MM.1S (cell line): ENCODE data around the gene RS1.

Experiments
- DNase-seq: peaks from one replicate; pipeline ENCODE4 v3.0.0-alpha.2; 2015
- H2AFZ ChIP-seq: fragments of 300-600 bp; sonication (generic); 2 replicates; pipeline ENCODE4 v1.6.0; 2016; ENCODE audit warnings: antibody characterized with exemption, low read length
- H3F3A ChIP-seq: fragments of 300-600 bp; sonication (generic); 2 replicates; pipeline ENCODE4 v1.6.1; 2016; ENCODE audit warnings: mild to moderate bottlenecking, antibody characterized with exemption, low read length, moderate library complexity, mixed read lengths; ENCODE audit not compliant: insufficient read depth
- H3K27ac ChIP-seq: fragments of 300-600 bp; sonication (generic); 2 replicates; pipeline ENCODE4 v1.5.1; 2016; ENCODE audit warnings: mild to moderate bottlenecking, low read length
- H3K27me3 ChIP-seq: fragments of 300-600 bp; sonication (generic); replicated peaks from 2 replicates; pipeline ENCODE4 v1.6.0; 2016; ENCODE audit warnings: low read length; ENCODE audit not compliant: insufficient read depth
- H3K36me3 ChIP-seq: fragments of 300-600 bp; sonication (generic); replicated peaks from 2 replicates; pipeline ENCODE4 v1.6.1; 2016; ENCODE audit warnings: mild to moderate bottlenecking, low read length, mixed read lengths; ENCODE audit not compliant: insufficient read depth
- H3K4me1 ChIP-seq: fragments of 300-600 bp; sonication (generic); 2 replicates; pipeline ENCODE4 v1.6.1; 2016; ENCODE audit warnings: low read length, mixed read lengths
- H3K4me2 ChIP-seq: fragments of 300-600 bp; sonication (generic); 2 replicates; pipeline ENCODE4 v1.6.0; 2016; ENCODE audit warnings: low read depth, low read length
- H3K4me3 ChIP-seq: fragments of 300-600 bp; sonication (generic); 2 replicates; pipeline ENCODE4 v1.5.1; 2016; ENCODE audit warnings: low read length, mixed read lengths
- H3K79me2 ChIP-seq: fragments of 300-600 bp; sonication (generic); 2 replicates; pipeline ENCODE4 v1.6.1; 2016; ENCODE audit warnings: mixed run types, low read length, mixed read lengths
- H3K9ac ChIP-seq: fragments of 300-600 bp; sonication (generic); 2 replicates; pipeline ENCODE4 v1.6.1; 2016; ENCODE audit warnings: low read length, mixed read lengths
- H3K9me2 ChIP-seq: fragments of 300-600 bp; sonication (generic); replicated peaks from 2 replicates; pipeline ENCODE4 v1.6.1; 2016; ENCODE audit warnings: mild to moderate bottlenecking, low read length, mixed read lengths; ENCODE audit not compliant: insufficient read depth
- H3K9me3 ChIP-seq: fragments of 300-600 bp; sonication (generic); replicated peaks from 2 replicates; pipeline ENCODE4 v1.6.1; 2016; ENCODE audit warnings: mild to moderate bottlenecking, low read length, mixed read lengths; ENCODE audit not compliant: insufficient read depth
- H4K20me1 ChIP-seq: fragments of 300-600 bp; sonication (generic); 2 replicates; pipeline ENCODE4 v1.6.1; 2016; ENCODE audit warnings: mild to moderate bottlenecking, low read length, moderate library complexity, mixed read lengths; ENCODE audit not compliant: insufficient read depth
- EZH2 ChIP-seq: fragments of 300-600 bp; sonication (generic); optimal IDR thresholded peaks from 2 replicates; pipeline ENCODE3; 2017; ENCODE audit warnings: low read depth, mild to moderate bottlenecking, antibody characterized with exemption, low read length, mixed read lengths
- EZH2phosphoT487 ChIP-seq: fragments of 300-600 bp; sonication (generic); IDR thresholded peaks from 2 replicates; pipeline ENCODE4 v1.6.1; 2018; ENCODE audit warnings: antibody characterized with exemption, low read length
- TF ChIP-seq, protein P1 (sequence below): fragments of 300-600 bp; sonication (generic); IDR thresholded peaks from 2 replicates; pipeline ENCODE4 v1.5.1; 2016; ENCODE audit warnings: antibody characterized with exemption, low read length, mixed read lengths

The RS1 gene

DNA sequence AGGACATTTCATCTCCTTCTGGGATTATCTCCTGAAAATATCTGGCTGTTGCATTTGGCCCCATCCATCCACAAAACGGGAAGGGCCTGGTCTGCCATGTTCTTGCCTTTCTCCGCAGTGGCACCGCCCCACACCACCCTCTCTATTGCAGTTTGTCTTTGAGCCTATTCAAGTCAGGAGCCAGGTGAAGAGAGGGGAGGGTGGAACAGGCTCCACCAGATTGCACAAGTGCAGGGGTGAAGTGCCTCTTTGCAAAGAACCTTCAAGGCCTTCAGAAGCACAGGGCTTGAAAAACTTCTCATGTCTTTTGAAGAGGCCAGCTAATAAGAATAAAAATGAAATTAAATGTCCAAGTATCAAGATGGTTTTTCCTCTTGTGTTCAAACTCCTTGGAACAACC is 28.7 kb downstream of the RS1 start:
- no peak overlapping the region for H3K4me3 ChIP-seq
- no peaks in the 10 kb centered on the region for H4K20me1 ChIP-seq
- H2AFZ ChIP-seq: no peak overlapping the region

DNA sequence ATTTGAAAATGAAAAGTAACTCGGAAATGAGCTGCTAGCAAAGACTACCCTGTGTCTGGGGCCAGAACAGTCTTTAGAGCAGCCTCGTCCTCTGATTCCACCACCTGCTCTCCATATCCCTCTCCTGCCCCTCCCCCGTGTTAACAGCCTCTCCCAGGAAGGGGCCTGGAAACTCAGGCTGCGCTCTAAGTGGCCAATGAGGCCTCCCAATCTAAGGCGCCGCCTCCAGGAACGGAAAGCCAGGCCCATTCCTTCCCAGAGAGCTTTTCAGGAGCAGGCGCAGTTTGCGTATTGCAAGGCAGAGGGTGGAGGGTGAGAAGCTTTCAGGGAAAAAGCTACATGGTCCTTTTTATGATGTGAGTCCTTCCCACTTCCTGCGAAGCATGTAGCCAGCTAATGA is 31.2 kb downstream of the RS1 start:
- Histone ChIP-seq H3K27ac (no peak overlapping the region), H4K20me1 (no peaks in the 10 kb centered on the region), H2AFZ (no peak overlapping the region), H3K4me2 (no peak overlapping the region), H3K36me3 (no peaks in the 10 kb centered on the region), H3K9me2 (no peaks in the 10 kb centered on the region), H3K9me3 (no peaks in the 10 kb centered on the region), H3K9ac (no peak overlapping the region), H3K27me3 (no peaks in the 10 kb centered on the region), H3K4me3 (no peak overlapping the region), H3F3A (no peaks in the 10 kb centered on the region), H3K79me2 (no peaks in the 10 kb centered on the region), H3K4me1 (no peaks in the 10 kb centered on the region)
- DNase-seq: no peak
- TF ChIP-seq EZH2 (no peak), EZH2phosphoT487 (no peak)
- TF ChIP-seq, protein P1, sequence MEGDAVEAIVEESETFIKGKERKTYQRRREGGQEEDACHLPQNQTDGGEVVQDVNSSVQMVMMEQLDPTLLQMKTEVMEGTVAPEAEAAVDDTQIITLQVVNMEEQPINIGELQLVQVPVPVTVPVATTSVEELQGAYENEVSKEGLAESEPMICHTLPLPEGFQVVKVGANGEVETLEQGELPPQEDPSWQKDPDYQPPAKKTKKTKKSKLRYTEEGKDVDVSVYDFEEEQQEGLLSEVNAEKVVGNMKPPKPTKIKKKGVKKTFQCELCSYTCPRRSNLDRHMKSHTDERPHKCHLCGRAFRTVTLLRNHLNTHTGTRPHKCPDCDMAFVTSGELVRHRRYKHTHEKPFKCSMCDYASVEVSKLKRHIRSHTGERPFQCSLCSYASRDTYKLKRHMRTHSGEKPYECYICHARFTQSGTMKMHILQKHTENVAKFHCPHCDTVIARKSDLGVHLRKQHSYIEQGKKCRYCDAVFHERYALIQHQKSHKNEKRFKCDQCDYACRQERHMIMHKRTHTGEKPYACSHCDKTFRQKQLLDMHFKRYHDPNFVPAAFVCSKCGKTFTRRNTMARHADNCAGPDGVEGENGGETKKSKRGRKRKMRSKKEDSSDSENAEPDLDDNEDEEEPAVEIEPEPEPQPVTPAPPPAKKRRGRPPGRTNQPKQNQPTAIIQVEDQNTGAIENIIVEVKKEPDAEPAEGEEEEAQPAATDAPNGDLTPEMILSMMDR: no peak

More for the DNA sequence above, 28.7 kb downstream of the RS1 start:
- H3K9me2 ChIP-seq: no peaks in the 10 kb centered on the region
- no peaks in the 10 kb centered on the region for H3K79me2 ChIP-seq
- H3K9me3 ChIP-seq: no peaks in the 10 kb centered on the region
- no peak overlapping the region for H3K27ac ChIP-seq
- no peaks in the 10 kb centered on the region for H3F3A ChIP-seq
- DNase-seq: no peak
- H3K4me2 ChIP-seq: no peak overlapping the region
- H3K4me1 ChIP-seq: no peaks in the 10 kb centered on the region
- H3K9ac ChIP-seq: no peak overlapping the region
- TF ChIP-seq, protein P1: no peak
- TF ChIP-seq EZH2phosphoT487: no peak
- no peak for TF ChIP-seq EZH2
- H3K27me3 ChIP-seq: no peaks in the 10 kb centered on the region
- H3K36me3 ChIP-seq: no peaks in the 10 kb centered on the region

DNA sequence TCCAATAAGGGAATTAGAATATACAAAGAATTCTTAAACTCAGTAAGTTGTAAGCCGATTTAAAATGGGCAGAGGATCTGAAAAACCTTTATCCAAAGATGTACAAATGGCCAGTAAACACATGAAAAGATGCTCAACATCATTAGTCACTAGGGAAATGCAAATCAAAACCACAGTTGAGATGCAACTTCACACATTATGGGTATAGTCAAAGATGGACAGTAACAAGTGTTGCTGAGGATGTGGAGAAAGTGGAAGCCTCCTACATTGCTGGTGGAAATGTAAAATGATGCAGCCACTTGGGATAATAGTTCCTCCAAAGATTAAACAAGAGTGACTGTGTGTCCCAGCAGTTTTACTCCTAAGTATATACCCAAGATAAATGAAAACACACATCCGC is 32.6 kb downstream of the RS1 start:
- Histone ChIP-seq H3F3A (no peaks in the 10 kb centered on the region), H3K9me3 (no peaks in the 10 kb centered on the region)

More for the DNA sequence above, 32.6 kb downstream of the RS1 start:
- H3K9ac ChIP-seq: no peak overlapping the region
- H3K36me3 ChIP-seq: no peaks in the 10 kb centered on the region
- H3K27ac ChIP-seq: no peak overlapping the region
- H2AFZ ChIP-seq: no peak overlapping the region
- no peak overlapping the region for H3K4me3 ChIP-seq
- TF ChIP-seq EZH2 (no peak), EZH2phosphoT487 (no peak)
- TF ChIP-seq, protein P1: no peak
- H4K20me1 ChIP-seq: no peaks in the 10 kb centered on the region
- no peaks in the 10 kb centered on the region for H3K4me1 ChIP-seq
- H3K79me2 ChIP-seq: no peaks in the 10 kb centered on the region
- DNase-seq: no peak
- no peaks in the 10 kb centered on the region for H3K27me3 ChIP-seq
- no peak overlapping the region for H3K4me2 ChIP-seq
- H3K9me2 ChIP-seq: no peaks in the 10 kb centered on the region
